Neuronal stem cell (in vitro differentiated cells): Measurements from ENCODE around the gene EIF5A.
A peak's percentile ranks its signal among the peaks of the same experiment; 100 is the strongest.

ENCODE experiments used
- DNase-seq: peaks from one replicate; pipeline ENCODE4 v3.0.0-alpha.2; 2013; ENCODE audit warnings: low spot score
- H2AFZ ChIP-seq: one replicate; pipeline ENCODE4 v1.6.1; 2013; ENCODE audit warnings: mild to moderate bottlenecking, low read length, inconsistent platforms
- H2AK5ac ChIP-seq: 2 replicates; pipeline ENCODE4 v1.6.1; 2013; ENCODE audit warnings: low read depth, mild to moderate bottlenecking, inconsistent platforms, low read length, moderate library complexity, mixed read lengths
- H2BK120ac ChIP-seq: 2 replicates; pipeline ENCODE4 v1.6.1; 2013; ENCODE audit warnings: low read depth, mild to moderate bottlenecking, inconsistent platforms, low read length, moderate library complexity, mixed read lengths
- H2BK12ac ChIP-seq: one replicate; pipeline ENCODE4 v1.6.1; 2013; ENCODE audit warnings: low read length, inconsistent platforms
- H2BK15ac ChIP-seq: 2 replicates; pipeline ENCODE4 v1.6.1; 2013; ENCODE audit warnings: mild to moderate bottlenecking, low read length, inconsistent platforms, mixed read lengths
- H2BK5ac ChIP-seq: one replicate; pipeline ENCODE4 v1.6.1; 2013; ENCODE audit warnings: inconsistent platforms, mild to moderate bottlenecking, low read length, moderate library complexity
- H3K14ac ChIP-seq: one replicate; pipeline ENCODE4 v1.6.1; 2013; ENCODE audit warnings: low read length, inconsistent platforms
- H3K18ac ChIP-seq: 2 replicates; pipeline ENCODE4 v1.6.1; 2013; ENCODE audit warnings: low read length, inconsistent platforms
- H3K23ac ChIP-seq: 2 replicates; pipeline ENCODE4 v1.6.1; 2013; ENCODE audit warnings: low read depth, mild to moderate bottlenecking, mixed read lengths, low read length, inconsistent platforms; ENCODE audit not compliant: poor library complexity
- H3K27ac ChIP-seq: replicated peaks from 3 replicates; pipeline ENCODE4 v1.5.1; 2013; ENCODE audit warnings: low read length, inconsistent platforms
- H3K27me3 ChIP-seq, 3 experiments: 2 replicates each; pipeline ENCODE4 v1.6.1; 2013; ENCODE audit warnings: low read length in 3 of 3, mild to moderate bottlenecking in 2 of 3, inconsistent platforms in 1 of 3, low read depth in 1 of 3, mixed read lengths in 1 of 3, moderate library complexity in 1 of 3; ENCODE audit not compliant: control insufficient read depth in 3 of 3, insufficient read depth in 3 of 3
- H3K36me3 ChIP-seq, 2 donors: replicated peaks in 1 of 2; 2 replicates each; pipeline ENCODE4 v1.6.1; 2013; ENCODE audit warnings: low read length in 2 of 2; ENCODE audit not compliant: control insufficient read depth in 2 of 2, insufficient read depth in 2 of 2
- H3K4ac ChIP-seq: 2 replicates; pipeline ENCODE4 v1.6.1; 2013; ENCODE audit warnings: inconsistent platforms, mild to moderate bottlenecking, low read length, moderate library complexity
- H3K4me1 ChIP-seq, 2 donors: 1 replicate in 1 of 2; 2 replicates in 1 of 2; pipeline ENCODE4 v1.6.1; 2013; ENCODE audit warnings: low read length in 2 of 2, low read depth in 1 of 2; ENCODE audit not compliant: control insufficient read depth in 2 of 2, insufficient read depth in 1 of 2
- H3K4me2 ChIP-seq: one replicate; pipeline ENCODE4 v1.6.1; 2013; ENCODE audit warnings: mild to moderate bottlenecking, low read length, inconsistent platforms; ENCODE audit not compliant: insufficient read depth, poor library complexity, severe bottlenecking
- H3K4me3 ChIP-seq, 2 donors: 2 replicates each; pipeline ENCODE4 v1.5.1; 2013; ENCODE audit warnings: low read length in 2 of 2, mild to moderate bottlenecking in 2 of 2, inconsistent platforms in 1 of 2, moderate library complexity in 1 of 2
- H3K79me1 ChIP-seq: one replicate; pipeline ENCODE4 v1.6.1; 2013; ENCODE audit warnings: low read depth, mild to moderate bottlenecking, inconsistent platforms, low read length, moderate library complexity
- H3K9ac ChIP-seq: one replicate; pipeline ENCODE4 v1.6.1; 2013; ENCODE audit warnings: mild to moderate bottlenecking, low read depth, low read length, inconsistent platforms; ENCODE audit not compliant: poor library complexity
- H3K9me3 ChIP-seq, 2 donors: replicated peaks in 1 of 2; 2 replicates each; pipeline versions ENCODE3 to v1.6.1; 2013; ENCODE audit warnings: low read length in 2 of 2, mild to moderate bottlenecking in 2 of 2, inconsistent platforms in 1 of 2, low read depth in 1 of 2, mixed read lengths in 1 of 2, moderate library complexity in 1 of 2; ENCODE audit not compliant: control insufficient read depth in 2 of 2, insufficient read depth in 1 of 2
- H4K8ac ChIP-seq: one replicate; pipeline ENCODE4 v1.6.1; 2013; ENCODE audit warnings: low read depth, mild to moderate bottlenecking, inconsistent platforms, low read length, moderate library complexity
- H4K91ac ChIP-seq: one replicate; pipeline ENCODE4 v1.6.1; 2013; ENCODE audit warnings: low read length, low read depth, mild to moderate bottlenecking, inconsistent platforms; ENCODE audit not compliant: poor library complexity
- WGBS, 2 donors: extraction: QIAGEN DNeasy Blood & Tissue Kit; methylation state at CpG; one replicate each; pipeline ENCODE4 v1.1.7; 2013; ENCODE audit warnings: missing lambda C conversion rate in 2 of 2, mixed read lengths in 1 of 2; ENCODE audit not compliant: insufficient read length in 2 of 2, insufficient replicate concordance in 1 of 2; ENCODE audit errors: extremely low coverage in 2 of 2; 5-methylcytosine and 5-hydroxymethylcytosine counted together

The EIF5A gene

GRCh38 chr17:7329374-7329996, 22.1 kb downstream of the EIF5A start:
- Histone ChIP-seq H2BK15ac (no peak overlapping the region), H3K23ac (peak overlapping the region; percentile 100), H2BK12ac (no peak overlapping the region), H2BK120ac (no peak overlapping the region), H3K4me2 (peak overlapping the region; percentile 87), H2AFZ (peak overlapping the region; percentile 86), H2AK5ac (no peak overlapping the region), H3K79me1 (peaks cover 14% of the 10 kb centered on the region), H3K27me3 (no peaks in the 10 kb centered on the region), H4K8ac (no peak overlapping the region), H3K18ac (peak overlapping the region; percentile 95), H3K27ac (peak overlapping the region; percentile 94), H3K36me3 (peaks cover 15 to 27% of the 10 kb centered on the region in 2 donors), H3K4me1 (peaks cover 13 to 15% of the 10 kb centered on the region in 2 donors), H4K91ac (no peak overlapping the region), H3K4ac (no peak overlapping the region), H3K14ac (no peak overlapping the region), H3K9ac (peak overlapping the region; percentile 97), H3K9me3 (no peaks in the 10 kb centered on the region), H3K4me3 (peak overlapping the region; percentile 96 to 99), H2BK5ac (peak overlapping the region; percentile 85)
- no CpG with 5 or more reads among the region's 43 CpGs for WGBS, 2 donors
- DNase-seq: peak; percentile 99

- peak overlapping the region; percentile 86 for H2AFZ ChIP-seq
- peak overlapping the region; percentile 93 for H4K8ac ChIP-seq
- peak overlapping the region; percentile 93 for H2BK15ac ChIP-seq
- peak; percentile 88 for DNase-seq
- no peaks in the 10 kb centered on the region for H3K9me3 ChIP-seq
- H3K36me3 ChIP-seq: peaks cover 11 to 22% of the 10 kb centered on the region in 2 donors
- no CpG with 5 or more reads among the region's 34 CpGs for WGBS, 2 donors
- H3K23ac ChIP-seq: no peak overlapping the region
- H3K27me3 ChIP-seq: no peaks in the 10 kb centered on the region
- peak overlapping the region; percentile 14 for H3K4ac ChIP-seq
- peak overlapping the region; percentile 88 for H3K9ac ChIP-seq
- H2BK12ac ChIP-seq: no peak overlapping the region
- H4K91ac ChIP-seq: peak overlapping the region; percentile 14
- peak overlapping the region; percentile 94 for H3K27ac ChIP-seq
- H2BK5ac ChIP-seq: peak overlapping the region; percentile 80
- H3K4me2 ChIP-seq: peak overlapping the region; percentile 87
- H3K4me3 ChIP-seq: peak overlapping the region; percentile 96 to 99
- peak overlapping the region; percentile 99 for H3K18ac ChIP-seq
- H3K4me1 ChIP-seq: peaks cover 13 to 15% of the 10 kb centered on the region in 2 donors
- H3K79me1 ChIP-seq: peaks cover 14% of the 10 kb centered on the region
- no peak overlapping the region for H3K14ac ChIP-seq
- H2AK5ac ChIP-seq: peak overlapping the region; percentile 99
- peak overlapping the region; percentile 89 for H2BK120ac ChIP-seq
Measured at GRCh38 chr17:7329997-7330637, 22.7 kb downstream of the EIF5A start.

DNA sequence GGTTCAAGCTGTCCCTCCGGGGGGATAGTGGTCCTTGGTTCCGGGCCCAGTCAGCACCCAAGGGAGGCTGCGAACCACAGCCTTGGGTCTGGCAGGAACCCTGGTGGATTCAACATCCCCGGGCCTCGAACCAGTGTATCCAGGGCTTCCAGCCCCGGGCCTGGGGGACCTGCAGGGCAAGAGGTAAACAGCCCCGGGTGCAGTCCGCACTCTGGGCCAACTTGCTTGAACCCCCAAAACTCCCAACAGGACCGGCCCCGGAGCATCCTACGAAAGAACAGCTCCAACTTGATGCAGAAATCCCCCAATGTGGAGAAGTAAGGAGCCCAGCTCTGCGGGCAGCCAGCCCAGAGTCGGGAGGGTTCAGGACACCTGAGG, 23.2 kb downstream of the EIF5A start:
- peak overlapping the region; percentile 93 for H4K8ac ChIP-seq
- peaks cover 14 to 19% of the 10 kb centered on the region in 2 donors for H3K4me1 ChIP-seq
- H3K18ac ChIP-seq: peak overlapping the region; percentile 99
- DNase-seq: no peak
- H2BK12ac ChIP-seq: peak overlapping the region; percentile 7
- H3K27ac ChIP-seq: peak overlapping the region; percentile 94
- peak overlapping the region; percentile 89 for H2BK120ac ChIP-seq
- no CpG with 5 or more reads among the region's 13 CpGs for WGBS, 2 donors
- H2BK15ac ChIP-seq: peak overlapping the region; percentile 93
- peak overlapping the region; percentile 14 for H4K91ac ChIP-seq
- H3K79me1 ChIP-seq: peaks cover 14% of the 10 kb centered on the region
- peak overlapping the region; percentile 86 for H2AFZ ChIP-seq
- H2BK5ac ChIP-seq: peak overlapping the region; percentile 80
- H3K4me2 ChIP-seq: peak overlapping the region; percentile 87
- peak overlapping the region; percentile 14 for H3K4ac ChIP-seq
- no peaks in the 10 kb centered on the region for H3K9me3 ChIP-seq
- H2AK5ac ChIP-seq: peak overlapping the region; percentile 99
- H3K27me3 ChIP-seq: no peaks in the 10 kb centered on the region
- no peak overlapping the region for H3K14ac ChIP-seq
- peak overlapping the region; percentile 77 to 96 for H3K4me3 ChIP-seq
- no peak overlapping the region for H3K23ac ChIP-seq
- peak overlapping the region; percentile 88 for H3K9ac ChIP-seq
- peaks cover 8 to 17% of the 10 kb centered on the region in 2 donors for H3K36me3 ChIP-seq

DNA sequence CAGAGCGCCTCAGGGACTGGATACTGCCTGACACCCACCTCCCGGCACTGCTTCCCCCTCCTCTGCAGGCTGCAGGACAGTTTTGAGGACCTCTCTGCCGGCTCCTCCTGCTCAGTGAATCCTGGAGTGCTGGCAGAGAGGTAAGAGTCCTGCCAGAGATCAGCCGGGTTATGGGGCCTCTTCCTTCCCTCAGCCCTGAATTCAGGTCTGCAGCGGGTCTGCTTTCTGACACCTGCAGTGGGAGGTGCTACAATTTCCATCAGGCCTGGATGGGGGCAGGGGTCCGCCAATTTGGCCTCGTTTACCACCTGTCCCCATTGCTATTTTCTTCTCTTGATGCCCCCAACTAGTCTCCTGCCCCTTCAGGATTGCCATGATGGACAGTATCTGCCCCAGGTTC, 24.7 kb downstream of the EIF5A start:
- Histone ChIP-seq H3K4me2 (no peak overlapping the region), H3K27me3 (no peaks in the 10 kb centered on the region), H2BK120ac (no peak overlapping the region), H3K9me3 (no peaks in the 10 kb centered on the region), H3K23ac (no peak overlapping the region), H3K27ac (no peak overlapping the region), H3K14ac (no peak overlapping the region), H3K9ac (no peak overlapping the region), H2AFZ (no peak overlapping the region), H3K36me3 (peaks cover 0 to 2% of the 10 kb centered on the region in 2 donors), H2BK15ac (peak overlapping the region; percentile 79), H3K4ac (no peak overlapping the region), H3K18ac (no peak overlapping the region), H2BK5ac (no peak overlapping the region), H3K4me3 (no peak overlapping the region), H3K79me1 (peaks cover 11% of the 10 kb centered on the region), H4K91ac (no peak overlapping the region), H4K8ac (no peak overlapping the region), H2BK12ac (no peak overlapping the region), H3K4me1 (peaks cover 17 to 27% of the 10 kb centered on the region in 2 donors), H2AK5ac (peak overlapping the region; percentile 91)
- DNase-seq: no peak
- no CpG with 5 or more reads among the region's 7 CpGs for WGBS, 2 donors
